Measurements from ENCODE around the gene FIGNL2.
"Not testable (repeated sequence)": the region's sequence is repeated elsewhere in the genome, so short reads cannot be mapped to it uniquely, and the experiment has no call there.

FIGNL2 gene

GRCh38 chr12:51833448-51834227 is 14.9 kb downstream of the FIGNL2 start:
- no peak for DNase-seq

- DNase-seq: no peak
Measured at GRCh38 chr12:51832354-51833107, 16.0 kb downstream of the FIGNL2 start.

GRCh38 chr12:51831817-51832216 is 16.7 kb downstream of the FIGNL2 start:
- DNase-seq: not testable (repeated sequence)

GRCh38 chr12:51829641-51830040 is 18.9 kb downstream of the FIGNL2 start:
- no peak for DNase-seq

- DNase-seq: no peak
Measured at GRCh38 chr12:51829011-51829481, 19.5 kb downstream of the FIGNL2 start.

GRCh38 chr12:51827925-51828818 is 20.3 kb downstream of the FIGNL2 start:
- no peak for DNase-seq

DNA sequence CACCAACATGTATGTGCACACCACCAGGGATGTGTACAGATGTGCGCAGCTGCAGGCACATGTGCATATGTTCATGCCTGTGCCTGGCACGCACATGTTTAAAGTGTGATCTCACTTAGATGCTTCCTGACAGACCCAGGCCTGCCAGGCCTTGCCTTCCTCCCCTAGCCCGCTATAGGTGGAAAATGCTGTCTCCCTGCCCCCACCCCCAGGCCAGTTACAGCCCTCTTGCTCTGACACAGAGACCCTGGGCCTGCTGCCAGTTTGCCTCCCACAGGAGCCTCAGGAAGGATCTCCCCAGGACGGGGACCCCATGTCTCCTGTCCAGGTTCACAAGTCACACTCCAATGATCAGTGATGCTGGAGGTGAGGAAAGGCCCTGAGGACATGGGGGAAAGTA is 21.6 kb downstream of the FIGNL2 start:
- no peak for DNase-seq

DNA sequence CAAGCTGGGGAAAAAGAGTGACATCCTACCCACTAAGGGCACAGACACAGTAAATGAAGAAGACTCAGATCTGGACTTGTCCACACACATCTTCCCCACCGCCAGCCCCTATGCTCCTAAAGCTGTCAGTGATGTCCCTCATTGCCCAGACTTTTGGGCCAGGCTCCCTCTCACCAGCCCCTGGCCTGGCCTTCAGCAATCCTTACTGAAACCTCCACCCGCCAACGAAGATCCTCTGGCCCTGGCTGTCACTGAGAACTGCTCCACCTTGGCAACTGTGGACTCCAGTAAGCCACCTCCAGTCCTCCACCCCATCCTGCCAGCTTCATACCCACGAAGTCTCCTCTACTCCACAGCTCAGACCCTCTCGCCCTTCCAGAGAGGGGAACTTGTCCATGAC is 23.3 kb downstream of the FIGNL2 start:
- no peak for DNase-seq

GRCh38 chr12:51823875-51824565 is 24.5 kb downstream of the FIGNL2 start:
- no peak for DNase-seq

GRCh38 chr12:51822956-51823355 is 25.6 kb downstream of the FIGNL2 start:
- no peak for DNase-seq

GRCh38 chr12:51822261-51822616 is 26.3 kb downstream of the FIGNL2 start:
- DNase-seq: no peak

DNA sequence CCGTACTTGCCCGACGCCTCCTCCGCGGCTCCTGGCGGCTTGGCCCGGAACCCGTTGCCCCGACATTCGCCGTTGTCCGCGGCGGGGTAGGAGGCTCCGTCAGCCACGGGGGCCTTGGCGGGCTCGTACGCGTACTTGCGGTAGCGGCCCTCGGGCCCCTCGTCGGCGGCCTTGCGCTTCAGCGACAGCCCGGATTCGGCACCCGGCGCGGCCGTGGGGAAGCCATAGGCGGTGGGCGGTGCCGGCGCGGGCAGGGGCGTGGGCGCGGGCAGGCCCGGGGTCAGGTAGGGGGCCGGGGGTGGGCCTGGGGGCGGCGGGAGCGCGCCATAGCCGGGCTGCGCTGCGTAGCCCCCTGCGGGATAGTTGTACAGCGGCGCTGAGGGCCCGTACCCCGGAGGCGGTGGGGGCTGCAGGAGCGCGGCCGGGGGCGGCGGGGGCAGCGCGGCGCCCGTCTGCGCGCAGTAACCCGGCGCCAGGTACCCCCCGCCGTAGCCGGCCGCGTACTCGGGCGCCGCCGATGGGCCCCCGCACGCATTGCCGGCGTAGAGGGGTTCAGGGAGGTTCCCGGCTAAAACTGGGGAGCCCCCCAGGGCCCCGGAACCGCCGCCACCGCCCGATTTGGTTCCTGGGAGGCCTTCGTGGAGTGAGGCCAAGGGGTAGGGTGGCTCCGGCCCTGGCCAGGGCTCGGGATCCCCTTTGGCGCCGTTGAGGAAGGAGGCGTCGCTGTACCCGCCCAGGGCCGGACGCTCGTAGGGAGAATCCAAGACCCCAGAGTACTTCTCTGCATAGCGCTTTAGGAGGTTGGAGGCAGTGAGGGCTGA is 26.9 kb downstream of the FIGNL2 start:
- DNase-seq: no peak

DNA sequence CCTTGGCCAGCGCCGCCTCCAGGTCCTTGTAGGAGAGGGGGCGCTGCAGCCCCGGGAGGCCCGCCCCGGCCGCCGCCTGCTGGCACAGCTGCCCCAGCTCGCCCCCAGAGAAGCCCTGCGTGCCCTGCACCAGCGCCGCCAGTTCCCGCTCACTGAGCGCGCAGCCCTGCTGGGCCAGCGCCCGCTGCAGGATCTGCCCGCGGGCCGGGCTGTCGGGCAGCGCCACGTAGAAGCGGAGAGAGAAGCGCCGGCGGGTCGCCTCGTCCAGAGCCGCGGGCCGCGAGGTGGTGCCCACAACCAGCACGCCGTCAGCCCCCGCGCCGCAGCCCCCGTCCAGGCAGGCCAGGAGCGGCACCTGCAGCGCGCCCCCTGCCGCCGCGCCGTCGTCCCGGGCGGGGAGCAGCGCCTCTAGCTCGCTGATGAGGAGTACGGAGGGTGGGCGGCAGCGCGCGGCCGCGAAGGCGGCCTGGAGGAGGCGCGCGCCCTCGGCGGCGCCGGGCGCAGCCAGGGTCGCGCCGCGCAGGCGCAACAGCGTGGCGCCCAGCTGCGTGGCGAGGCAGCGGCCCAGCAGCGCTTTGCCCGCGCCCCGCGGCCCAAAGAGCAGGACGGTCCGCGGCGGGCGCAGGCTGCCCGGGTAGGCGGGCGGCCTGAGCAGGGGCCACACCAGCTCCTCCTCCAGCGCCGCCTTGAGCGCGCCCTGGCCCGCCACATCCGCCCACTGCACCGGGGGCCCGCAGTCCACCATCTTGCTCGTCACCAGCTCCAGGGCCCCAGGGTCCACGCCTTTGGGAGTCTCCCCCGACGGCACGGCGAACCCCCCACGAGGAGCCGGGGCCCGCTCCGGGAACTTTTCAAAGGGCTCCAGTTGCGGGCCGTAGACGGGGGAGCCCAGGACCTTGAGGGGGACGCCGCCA is 27.7 kb downstream of the FIGNL2 start:
- peak; percentile 40 for DNase-seq

- no peak for DNase-seq
Measured at GRCh38 chr12:51819736-51820525, 28.6 kb downstream of the FIGNL2 start.

DNA sequence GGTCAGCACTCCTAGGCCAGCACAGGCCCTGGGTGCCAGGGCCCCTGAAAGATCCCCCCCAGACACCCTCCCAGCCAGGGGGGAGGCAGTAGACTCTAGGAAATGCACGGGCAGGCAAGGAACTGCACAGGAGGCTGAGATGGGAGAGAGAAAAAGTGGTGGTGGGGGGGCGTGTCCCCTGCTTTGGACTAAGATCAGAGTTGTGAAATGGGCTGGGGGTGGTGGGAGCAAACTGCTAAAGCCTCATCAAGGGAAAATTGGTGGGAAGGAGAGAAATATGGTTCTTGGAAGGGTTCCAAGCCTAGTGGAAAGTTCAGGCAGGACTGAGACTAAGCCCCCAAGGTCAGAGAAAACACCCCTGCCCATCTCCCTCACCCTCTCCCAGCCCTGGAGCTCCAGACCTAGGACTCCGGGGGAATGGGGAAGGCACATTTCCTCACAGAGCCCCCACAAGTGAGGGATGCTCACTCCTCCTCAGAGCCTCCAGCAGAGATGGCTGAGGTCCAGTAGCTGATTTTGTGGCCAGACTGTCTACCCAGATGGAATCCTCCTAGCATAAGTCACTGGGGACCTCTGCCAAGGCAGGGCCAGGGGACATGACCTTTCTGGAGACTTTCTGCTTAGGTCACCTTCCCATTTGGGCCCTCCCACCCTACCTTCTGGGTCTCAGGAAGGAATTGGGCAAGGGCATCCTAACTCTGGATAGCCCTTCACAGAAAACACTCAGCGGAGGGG is 29.8 kb downstream of the FIGNL2 start:
- DNase-seq: no peak

- DNase-seq: no peak
Measured at GRCh38 chr12:51818086-51818485, 30.4 kb downstream of the FIGNL2 start.

GRCh38 chr12:51817027-51817953 is 31.2 kb downstream of the FIGNL2 start:
- no peak for DNase-seq

GRCh38 chr12:51815571-51815970 is 32.9 kb downstream of the FIGNL2 start:
- no peak for DNase-seq

Measured in NCI-H524 treated with DMSO at 0.1 percent for 48 hours (cell line).